8988T (cell line): ENCODE measurements around the gene CTNNA1.

ENCODE experiments used
- DNase-seq: peaks from one replicate; pipeline ENCODE4 v3.0.0; 2011

Gene CTNNA1

DNA sequence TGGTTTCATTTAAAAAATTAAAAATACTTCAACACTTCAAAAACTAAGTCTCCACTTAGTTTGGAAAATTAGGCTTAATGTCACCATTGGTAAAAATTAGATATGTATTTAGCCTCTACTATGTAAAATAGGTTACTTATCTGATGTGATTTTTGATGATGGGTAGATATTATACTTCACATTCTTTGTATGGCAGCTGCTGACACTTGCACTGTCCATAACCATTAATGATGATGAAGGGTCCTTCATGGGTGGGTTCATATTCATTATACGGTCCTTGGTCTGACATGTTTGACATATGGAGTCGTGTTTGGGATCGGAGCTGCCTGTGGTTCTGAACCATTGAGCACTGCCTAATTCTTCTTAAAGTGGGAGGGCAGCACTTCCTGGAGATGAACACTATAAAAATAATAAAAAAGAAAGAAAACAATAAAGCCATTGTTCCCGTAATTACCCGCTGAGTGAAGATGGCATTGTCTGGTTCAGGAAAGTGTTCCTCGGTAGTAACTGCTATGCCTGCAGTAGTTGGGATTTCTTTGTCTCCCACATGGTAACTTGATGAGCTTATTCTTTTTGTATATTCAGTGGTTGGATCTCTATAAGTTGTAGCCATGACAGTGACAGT, 119.7 kb downstream of the CTNNA1 start:
- DNase-seq = no peak

DNA sequence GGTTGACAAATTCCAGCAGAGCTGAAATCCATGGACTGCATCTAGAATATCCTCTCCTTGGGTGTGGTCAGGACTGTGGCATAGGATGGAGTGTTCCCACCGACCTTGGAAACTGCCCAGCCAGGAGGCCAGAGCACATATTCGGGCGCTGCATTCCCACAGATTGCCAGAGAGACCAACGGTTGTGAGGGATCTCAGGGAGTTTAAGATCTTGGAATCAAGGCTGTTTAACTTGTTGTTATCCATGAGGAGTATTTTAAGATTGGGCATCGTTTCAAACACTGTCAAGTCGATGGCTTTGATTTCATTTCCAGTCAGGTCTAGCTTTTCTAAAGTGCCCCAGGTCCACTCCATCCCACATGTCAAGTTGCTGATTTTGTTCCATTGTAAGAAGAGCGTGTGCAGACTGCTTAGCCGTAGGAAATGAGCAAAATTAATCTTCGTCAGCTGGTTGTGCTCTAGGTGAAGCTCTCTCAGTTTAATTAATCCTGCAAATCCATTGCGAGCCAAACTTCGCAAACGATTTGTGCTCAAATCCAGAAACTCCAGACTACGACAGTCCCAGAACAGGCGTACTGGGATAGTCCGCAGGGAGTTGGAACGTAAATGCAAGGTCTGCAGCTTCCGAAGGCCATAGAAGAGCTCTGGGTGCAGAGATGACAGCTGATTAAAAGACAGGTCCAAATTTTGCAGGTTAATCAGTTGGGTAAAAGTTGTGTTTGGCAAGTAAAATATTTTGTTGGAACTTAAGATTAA, 120.4 kb downstream of the CTNNA1 start:
- DNase-seq = no peak

DNA sequence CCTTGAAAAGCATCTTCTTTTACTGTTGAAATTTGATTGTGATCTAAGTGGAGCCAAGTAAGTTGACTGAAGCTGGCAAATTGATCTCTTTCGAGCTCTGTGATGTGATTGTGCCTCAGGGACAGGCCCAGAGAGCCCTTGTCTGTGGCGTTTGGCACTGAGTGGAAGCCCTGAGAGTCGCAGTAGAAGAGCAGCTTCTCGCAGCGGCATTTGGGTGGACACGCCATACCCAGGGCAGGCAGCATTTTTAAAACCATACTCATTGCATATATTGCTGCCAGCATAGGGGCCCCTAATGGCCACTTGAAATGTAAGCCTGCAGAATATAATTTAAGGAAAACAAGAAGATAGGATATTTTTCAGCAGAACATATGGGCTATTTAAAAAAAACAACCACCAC, 121.0 kb downstream of the CTNNA1 start:
- no peak for DNase-seq

DNA sequence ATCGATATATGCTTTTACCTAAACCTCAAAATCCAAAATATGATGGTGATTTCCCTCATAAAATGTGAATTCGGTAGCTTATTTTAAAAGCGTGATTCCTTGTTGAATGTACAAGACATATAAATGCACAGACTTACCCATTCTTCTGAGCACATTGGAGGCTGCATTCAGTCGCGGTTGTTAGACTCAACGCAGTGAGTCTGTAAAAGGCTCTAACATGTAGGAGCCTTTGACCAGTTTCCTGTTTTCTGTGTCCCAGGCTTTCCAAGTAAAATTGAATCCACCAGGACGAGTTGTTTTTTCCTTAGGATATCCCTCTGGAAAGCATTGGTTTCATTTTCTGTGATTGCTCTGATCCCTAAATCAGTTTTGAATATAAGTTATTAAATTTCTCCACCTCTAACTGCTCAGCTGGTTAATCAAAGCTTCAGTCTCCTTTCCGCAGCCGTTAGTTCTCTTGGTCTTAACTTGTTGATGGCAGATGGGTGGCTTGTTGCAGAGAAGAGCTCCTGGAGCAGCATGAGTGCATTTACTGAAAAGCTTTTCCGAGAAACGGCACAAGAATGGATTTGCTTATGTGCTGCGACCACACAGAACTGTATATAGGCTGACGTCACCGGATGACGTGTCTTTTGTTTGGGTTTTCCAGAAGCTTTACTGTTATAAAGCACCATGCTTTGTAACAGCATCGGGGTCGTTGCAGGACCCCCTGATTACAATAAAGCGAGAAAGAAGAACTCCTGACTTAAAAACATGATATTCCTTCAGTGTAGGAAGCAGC, 121.7 kb downstream of the CTNNA1 start, which contains the start of gene LRRTM2:
Gene LRRTM2, minus strand, starts transcription at position 565 of the 781 bp plus-strand sequence. Its CDS starts 424 bp downstream, at position 141.
- DNase-seq = no peak

DNA sequence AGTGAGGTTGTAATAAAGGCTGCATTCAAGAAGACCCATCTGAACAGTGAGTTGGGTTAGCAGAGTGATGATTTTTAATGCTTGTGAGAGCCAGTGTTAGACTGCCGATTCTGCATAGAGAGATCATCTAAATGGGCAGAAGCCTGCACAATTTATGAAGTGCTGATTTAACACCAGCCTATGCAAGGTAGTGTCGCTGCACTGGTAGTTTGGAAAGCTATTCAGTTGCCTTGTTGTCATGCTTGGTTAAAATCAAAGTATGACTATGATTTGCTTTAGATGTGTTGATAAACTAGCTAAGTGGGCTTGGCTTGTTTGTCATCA, 122.3 kb downstream of the CTNNA1 start:
- DNase-seq = no peak

DNA sequence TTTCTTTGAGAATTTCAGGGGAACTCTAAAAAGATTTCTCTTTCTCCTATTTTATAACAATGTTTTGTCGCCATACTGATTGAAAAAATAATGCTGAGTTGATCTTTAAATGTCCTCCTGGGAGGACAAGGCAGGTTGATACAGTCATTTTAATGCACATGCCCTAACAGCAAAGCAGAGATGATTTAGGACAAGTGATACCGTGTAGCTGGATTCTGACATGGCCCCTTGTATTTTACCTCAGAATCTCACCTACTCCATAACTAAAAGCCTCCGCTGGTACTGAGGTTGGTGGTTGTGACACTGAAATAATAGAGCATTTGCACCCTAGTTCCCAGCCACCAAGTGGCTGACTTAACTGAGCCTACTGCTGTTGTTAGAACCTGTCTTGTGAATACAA, 122.7 kb downstream of the CTNNA1 start:
- DNase-seq = no peak

DNA sequence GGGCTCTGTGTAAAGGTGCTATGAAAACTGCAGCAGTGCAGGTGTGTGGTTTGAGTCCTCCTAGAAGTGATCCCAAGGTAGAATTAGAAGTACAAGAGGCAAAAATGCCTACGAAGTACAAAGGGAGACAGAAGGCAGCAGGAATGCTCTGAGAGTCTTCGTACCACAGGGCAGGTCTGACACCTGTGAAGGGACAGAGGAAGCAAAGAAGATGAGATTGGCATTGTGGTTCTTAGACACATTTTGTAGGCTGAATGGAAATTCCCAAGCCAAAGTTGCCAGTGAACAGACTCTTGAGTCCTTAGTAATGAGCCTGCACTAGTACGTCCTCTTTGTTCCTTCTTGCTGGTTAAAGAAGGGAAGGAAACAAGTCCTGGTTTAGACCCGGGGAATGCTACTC, 123.6 kb downstream of the CTNNA1 start:
- no peak for DNase-seq

DNA sequence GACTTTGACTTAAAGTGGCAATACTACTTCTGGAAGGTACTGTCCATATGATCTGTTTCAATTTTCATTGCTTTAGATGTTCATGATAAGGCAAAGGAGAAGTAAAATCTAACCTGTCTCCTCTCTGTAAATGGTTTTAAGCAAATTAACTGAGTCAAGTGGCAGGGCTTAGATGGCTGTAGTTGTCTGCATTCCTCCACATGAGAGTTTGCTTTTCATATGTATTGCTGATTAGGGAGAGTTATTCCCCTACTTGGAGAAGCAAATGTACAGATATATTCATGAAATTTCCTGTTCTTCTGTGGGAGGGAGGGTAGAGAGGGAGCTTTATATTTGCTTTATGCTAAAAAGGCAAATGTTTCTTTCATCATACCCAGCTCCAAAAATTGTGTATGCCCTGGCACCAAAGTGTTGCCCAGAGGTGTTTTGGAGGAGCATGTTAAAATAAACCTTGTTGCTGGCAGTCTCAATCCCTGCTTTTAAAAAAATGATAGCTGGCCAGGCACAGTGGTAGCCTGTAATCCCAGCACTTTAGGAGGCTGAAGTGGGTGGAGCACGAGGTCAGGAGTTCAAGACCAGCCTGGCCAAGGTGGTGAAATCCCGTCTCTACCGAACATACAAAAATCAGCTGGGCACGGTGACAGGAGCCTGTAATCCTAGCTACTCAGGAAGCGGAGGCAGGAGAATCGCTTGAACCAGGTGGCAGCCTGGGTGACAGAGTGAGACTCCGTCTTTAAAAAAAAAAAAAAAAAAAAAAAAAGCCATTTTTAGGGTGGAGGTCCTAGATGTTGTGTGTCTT, 125.4 kb downstream of the CTNNA1 start:
- no peak for DNase-seq

DNA sequence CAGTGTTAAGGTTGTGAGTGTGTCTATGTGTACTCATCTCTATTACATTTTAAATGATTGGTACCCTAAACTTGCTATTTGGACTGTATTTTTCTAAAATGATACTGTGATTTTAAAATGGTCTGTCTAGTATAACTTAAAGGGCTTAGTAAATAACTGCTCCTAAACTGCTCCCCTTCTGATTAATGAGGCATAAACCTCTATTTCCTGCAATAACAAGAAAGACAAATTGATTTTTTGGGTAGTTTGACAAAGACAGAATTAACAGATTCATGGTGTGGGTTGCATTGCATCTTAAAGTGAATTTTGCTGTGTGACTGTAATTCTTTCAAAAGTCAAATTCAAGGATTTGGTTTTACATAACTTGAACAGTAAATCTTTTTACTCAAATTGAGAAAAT, 130.0 kb downstream of the CTNNA1 start:
- DNase-seq = no peak

DNA sequence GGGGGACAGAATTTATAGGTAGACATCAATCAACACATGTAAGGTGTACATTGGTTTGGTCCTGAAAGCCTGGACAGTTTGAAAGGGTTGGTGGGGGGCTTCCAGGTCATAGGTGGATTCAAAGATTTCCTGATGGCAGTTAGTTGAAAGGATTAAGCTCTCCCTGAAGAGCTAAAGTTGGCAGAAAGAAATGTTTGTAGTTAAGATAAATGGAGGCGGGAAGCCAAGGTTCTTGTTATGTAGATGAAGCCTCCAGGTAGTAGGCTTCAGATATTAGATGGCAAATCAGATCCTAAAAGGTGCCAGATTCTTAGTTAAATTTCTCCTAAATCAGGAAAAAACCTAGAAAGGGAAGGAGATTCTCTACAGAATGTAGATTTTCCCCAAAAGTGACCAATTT, 130.9 kb downstream of the CTNNA1 start:
- DNase-seq = no peak

DNA sequence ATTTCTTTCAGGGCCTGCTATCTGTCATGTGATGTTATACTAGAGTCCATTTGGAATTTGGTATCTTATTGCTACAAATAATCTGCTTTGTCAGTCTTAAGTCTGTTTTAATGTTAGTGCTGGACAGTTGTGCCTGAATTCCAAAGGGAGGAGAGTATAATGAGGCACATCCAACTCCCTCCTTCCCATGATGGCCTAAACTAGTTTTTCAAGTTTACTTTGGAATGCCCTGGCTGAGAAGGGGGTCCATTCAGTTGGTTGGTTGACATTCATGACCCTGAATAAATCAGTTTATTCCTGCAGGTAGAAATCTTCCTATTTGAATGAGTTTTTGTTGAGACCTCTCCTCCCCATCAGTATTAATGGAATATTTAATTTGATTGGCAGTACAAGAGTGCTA, 131.3 kb downstream of the CTNNA1 start:
- no peak for DNase-seq

DNA sequence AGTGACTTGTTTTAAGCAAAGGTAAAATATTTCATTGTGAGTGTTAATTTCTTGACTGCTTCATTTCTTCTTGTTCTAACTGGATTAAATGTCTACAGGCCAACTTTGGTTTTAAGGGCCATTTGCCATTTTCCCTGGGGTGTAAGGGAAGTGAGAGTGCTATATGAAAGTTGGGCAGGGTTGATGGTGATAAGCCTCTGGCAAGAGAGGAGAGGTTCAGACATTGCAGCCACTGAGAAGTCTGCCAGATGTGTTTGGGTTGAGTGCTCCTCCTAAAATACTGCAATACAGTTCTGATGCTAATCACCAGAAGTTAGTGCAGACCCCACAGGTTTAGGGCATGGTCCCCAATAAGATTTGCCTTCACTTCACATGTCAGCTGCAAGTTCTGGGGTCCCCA, 136.8 kb downstream of the CTNNA1 start:
- no peak for DNase-seq

DNA sequence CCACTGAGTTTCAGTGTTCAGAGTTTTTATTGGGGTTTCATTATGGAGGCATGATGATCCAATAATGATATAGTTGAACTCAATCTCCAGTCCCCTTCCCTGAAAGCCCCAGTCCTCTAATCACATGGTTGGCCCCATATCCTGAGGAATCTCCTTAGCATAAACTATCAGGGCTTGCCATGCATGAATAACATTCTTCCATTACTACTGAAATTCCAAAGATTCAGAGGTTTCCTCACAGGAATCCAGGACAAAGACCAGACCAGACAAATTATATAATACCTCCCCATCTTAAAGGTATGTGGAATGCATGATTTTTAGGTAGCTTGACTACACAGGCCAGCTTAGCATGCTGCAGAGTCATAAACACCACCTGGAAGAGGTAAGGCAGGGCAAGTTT, 137.4 kb downstream of the CTNNA1 start:
- DNase-seq = no peak

DNA sequence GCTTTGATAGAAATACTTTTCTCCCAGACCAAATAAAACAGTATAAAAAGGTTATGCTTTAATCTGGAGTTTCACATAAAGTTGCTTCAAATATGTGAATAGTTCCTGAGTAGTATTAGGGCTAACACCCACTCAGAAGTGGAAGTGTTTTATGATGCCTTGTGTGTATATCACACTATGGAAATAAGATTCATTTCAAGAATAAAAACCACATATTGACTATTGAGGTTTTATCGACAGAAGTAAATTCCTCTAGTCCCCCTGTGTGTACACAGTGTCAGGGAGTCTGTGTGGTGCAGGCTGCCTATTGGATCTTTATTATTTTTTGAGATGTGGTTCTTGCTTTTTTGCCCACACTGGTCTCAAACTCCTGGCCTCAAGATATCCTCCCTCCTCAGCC, 142.7 kb downstream of the CTNNA1 start:
- no peak for DNase-seq

DNA sequence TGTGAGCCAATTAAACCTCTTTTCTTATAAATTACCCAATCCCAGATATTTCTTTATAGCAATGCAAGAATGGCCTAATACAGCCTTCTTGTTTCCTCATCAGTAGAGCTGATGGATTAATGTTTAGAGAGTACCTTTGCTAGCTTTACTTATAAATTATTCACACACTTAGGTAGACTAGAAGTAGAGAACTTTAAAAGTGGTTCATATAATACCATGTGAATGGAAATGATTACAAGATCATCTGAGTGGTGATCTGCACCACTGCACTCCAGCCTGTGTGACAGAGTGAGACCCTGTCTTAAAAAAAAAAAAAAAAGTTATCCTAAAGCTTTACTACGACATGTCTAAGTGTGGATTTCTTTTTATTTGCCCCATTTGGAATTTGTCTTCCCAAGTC, 145.1 kb downstream of the CTNNA1 start:
- no peak for DNase-seq

DNA sequence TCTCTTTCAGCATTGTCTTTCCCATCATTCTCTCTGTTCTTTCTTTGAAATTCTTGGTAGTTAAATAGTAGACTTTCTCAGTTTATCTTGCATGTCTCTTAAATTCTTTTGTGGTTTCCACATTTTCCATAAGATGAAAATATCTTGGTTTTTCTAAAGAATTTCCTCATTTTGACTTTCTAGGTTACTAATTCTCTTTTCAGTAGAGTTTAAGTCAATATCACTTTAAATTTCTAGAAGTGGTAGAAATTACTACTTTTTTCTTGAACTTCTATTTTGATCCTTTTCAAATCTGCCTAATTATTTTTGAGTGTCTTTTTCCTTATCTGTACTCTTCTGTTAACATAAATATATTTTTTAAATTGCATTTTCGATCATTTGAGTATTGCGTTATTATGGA, 145.5 kb downstream of the CTNNA1 start:
- DNase-seq = no peak

DNA sequence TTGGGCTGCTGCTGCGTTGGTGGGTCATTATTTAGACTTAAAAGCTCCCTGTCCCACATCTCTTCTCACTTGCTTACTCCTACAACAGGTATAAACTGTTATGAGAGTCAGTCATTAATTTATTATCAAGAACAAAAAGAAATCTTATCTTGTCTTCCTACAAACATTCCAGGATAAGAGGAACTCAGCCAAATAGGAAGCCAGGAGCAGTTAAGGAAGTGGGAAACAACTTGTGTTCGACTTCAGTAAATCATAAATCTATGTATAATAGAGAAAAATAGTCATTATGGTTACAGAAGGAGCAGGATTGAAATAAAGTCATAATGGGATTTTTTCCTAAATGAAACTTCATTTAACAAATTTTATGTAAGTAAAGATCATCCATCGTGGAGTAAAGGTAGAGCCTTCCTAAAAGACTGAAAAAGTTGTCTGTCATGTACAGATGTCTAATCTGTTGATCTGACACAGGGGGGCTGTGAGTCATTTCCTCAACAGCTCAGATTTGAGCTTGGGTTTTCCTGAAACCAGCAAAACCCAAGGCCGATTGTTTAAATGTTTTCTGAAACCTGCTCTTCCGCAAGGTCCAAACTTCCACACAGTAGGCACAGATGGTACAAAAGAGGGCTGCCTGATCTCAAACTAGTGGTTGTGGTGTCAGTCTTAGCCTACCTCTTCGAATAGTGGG, 147.2 kb downstream of the CTNNA1 start:
- peak; percentile 29 for DNase-seq

DNA sequence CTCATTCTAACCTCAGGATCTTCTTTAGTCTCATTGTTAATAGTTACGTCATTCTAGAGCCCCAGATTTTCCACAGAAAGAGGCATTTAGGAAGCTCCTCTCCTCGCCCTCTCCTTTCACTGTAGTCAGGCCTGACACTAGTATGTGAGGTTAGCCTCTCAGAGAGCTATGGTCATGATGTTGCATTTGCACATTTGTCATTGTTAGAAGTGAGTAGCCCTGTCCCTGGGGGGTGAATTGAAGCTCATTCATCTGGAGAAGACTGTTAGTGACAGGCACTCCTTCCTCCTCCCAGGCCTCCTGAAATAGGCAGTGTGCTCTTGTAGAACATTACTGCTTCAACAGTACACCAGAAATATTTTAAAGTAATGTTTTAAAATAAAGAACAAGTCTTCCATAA, 148.5 kb downstream of the CTNNA1 start:
- DNase-seq = no peak

DNA sequence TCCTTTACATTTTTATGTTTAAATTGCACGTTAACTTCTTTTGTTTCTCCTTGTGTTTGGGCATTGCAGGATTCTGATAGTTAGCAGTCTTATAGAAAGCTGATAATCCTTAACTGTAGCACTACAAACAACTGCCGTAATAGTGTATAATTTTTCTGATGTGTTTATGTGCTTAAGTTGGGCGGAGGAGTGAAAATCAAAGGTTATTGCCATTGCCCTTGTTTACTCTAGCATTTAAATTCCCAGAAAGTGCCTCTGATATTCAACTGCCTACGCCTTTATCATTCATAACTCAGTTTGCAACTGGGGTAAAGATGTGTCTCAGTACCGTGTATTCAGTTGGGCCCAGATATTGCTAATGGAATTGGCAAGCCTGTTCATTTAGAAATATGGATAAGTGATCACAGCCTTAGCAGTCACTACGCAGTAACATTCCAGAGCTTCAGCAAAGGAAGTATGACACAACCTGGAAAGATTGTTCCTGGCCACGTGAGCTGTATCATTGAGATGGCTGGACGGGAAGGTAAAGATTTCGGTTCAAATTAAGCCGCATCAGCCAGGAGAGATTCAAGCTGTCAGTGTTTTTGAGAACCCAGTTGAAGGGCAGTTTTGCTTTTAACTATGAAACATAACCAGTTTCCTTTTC, 150.0 kb downstream of the CTNNA1 start:
- no peak for DNase-seq

DNA sequence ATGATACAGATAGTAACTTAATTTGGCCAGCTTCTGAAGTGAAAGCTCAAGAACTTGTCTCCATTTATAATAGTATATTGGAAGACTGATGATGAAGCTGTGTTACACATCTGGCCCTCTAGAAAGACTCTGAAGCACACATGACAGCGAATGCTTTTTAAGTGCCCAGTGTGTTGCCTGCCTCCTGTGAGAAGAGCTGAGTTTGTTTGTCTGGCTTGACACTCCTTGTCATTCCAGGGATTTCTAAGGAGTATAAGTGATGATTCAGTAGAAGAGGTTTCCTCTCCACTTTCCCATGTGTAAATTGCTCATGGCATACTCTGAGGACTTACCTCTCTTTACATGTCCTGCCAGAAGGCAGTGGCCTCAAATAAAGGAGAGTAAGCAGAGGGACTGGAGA, 152.3 kb downstream of the CTNNA1 start:
- no peak for DNase-seq

DNA sequence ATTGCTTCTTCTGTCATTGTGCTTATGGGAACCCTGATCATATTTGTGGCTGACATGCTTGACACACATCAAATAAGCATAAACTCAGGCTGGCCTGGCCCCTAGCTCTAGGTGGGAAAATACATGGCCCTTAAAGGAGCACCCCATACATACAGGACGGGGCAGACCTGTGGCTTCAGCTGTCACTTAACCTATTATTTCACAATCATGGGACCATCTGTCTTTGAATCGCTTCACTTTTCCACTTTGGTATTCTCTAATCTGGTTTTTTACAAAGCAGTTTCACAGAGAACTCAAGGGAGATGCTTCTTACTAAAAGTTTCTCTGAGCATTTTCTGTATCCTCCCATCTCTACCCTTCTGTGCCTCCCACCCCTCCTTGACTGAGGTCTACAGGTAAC, 156.5 kb downstream of the CTNNA1 start:
- no peak for DNase-seq

DNA sequence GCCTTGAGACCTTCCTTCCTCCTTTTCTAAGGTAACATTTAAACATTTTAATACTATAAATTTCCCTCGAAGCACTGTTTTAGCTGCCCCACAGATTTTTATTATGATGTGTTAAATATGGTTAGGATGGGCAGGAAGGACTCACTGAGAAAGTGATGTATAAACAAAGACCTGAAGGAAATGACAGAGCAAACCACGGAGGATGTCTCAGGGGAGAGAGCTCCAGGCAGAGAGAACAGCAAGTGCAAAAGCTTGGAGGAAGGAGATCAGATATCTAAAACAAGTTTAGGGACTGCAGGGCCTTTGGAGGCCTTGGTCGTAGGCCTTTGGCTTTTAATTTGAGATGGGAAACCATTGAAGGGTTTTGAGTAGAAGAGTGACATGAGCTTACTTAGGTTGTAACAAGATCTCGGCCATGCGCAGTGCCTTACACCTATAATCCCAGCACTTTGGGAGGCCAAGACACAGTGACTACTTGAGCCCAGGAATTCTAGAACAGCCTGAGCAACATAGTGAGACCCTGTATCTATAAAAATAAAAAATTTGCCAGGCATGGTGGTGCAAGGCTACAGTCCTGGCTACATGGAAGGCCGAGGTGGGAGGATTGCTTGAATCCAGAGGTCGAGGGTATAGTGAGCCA, 157.4 kb downstream of the CTNNA1 start:
- no peak for DNase-seq
